Lung (tissue), 12 donors: ENCODE results near the gene GRK6. TPM values are rescaled to one million over a fixed set of nuclear protein-coding genes. Genes with fewer than 3 reads are reported as not detected.

ENCODE experiments used
- ATAC-seq: fragments of 200-7000 bp; cut with Tn5 transposase; one replicate; pipeline ENCODE4 v1.9.1; 2020; ENCODE audit warnings: moderate number of reproducible peaks; ENCODE audit not compliant: insufficient read depth, low FRiP score
- DNase-seq, 3 donors: peaks; one replicate each; pipeline ENCODE4 v3.0.0-alpha.2; 2013 to 2017
- H3K27ac ChIP-seq, 2 donors: one replicate each; pipeline ENCODE4 v1.5.1; 2013; ENCODE audit warnings: mild to moderate bottlenecking in 2 of 2, moderate library complexity in 2 of 2, control low read depth in 1 of 2, inconsistent platforms in 1 of 2, low read depth in 1 of 2, low read length in 1 of 2
- H3K27me3 ChIP-seq, 3 donors: one replicate each; pipeline ENCODE4 v1.5.1; 2013; ENCODE audit warnings: low read length in 2 of 3; ENCODE audit not compliant: control insufficient read depth in 3 of 3, insufficient read depth in 3 of 3
- H3K36me3 ChIP-seq, 4 donors: one replicate each; pipeline ENCODE4 v1.5.1; 2013; ENCODE audit warnings: low read length in 4 of 4, mild to moderate bottlenecking in 1 of 4, moderate library complexity in 1 of 4; ENCODE audit not compliant: control insufficient read depth in 4 of 4, insufficient read depth in 4 of 4
- H3K4me1 ChIP-seq, 5 donors: one replicate each; pipeline ENCODE4 v1.5.1; 2013; ENCODE audit warnings: low read length in 5 of 5, mild to moderate bottlenecking in 2 of 5, moderate library complexity in 1 of 5; ENCODE audit not compliant: control insufficient read depth in 5 of 5, insufficient read depth in 5 of 5
- H3K4me3 ChIP-seq: one replicate; pipeline ENCODE4 v1.5.1; 2013; ENCODE audit warnings: mild to moderate bottlenecking, control low read depth, moderate library complexity
- H3K9ac ChIP-seq, 2 donors: one replicate each; pipeline ENCODE4 v1.5.1; 2013; ENCODE audit warnings: low read length in 2 of 2, control low read depth in 1 of 2; ENCODE audit not compliant: insufficient read depth in 1 of 2
- H3K9me3 ChIP-seq, 4 donors: one replicate each; pipeline ENCODE4 v1.5.1; 2013; ENCODE audit warnings: low read length in 3 of 4, mild to moderate bottlenecking in 1 of 4, moderate library complexity in 1 of 4; ENCODE audit not compliant: control insufficient read depth in 4 of 4, insufficient read depth in 3 of 4
- CTCF ChIP-seq: IDR thresholded peaks from 2 replicates; pipeline ENCODE4 v1.5.1; 2012; ENCODE audit warnings: mild to moderate bottlenecking; ENCODE audit errors: control extremely low read depth, extremely low read depth
- WGBS, 2 donors: extraction: QIAGEN DNeasy Blood & Tissue Kit; methylation state at CpG; one replicate each; pipeline ENCODE4 v1.1.7; 2013; 5-methylcytosine and 5-hydroxymethylcytosine counted together
- polyA plus RNA-seq, 2 donors: library from polyadenylated mRNA; stranded (reverse); fragments of 200-250 nt; gene quantifications; one replicate each; pipeline ENCODE4 v1.2.1, GENCODE V29; 2013
- total RNA-seq, 2 donors: library from RNA; depleted of rRNA in 1 of 2; stranded (reverse); fragments of >200 nt in 1 of 2; gene quantifications; one replicate each; pipeline ENCODE4 v1.2.1, GENCODE V29; 2014 to 2021
- donor health status: control.
- donor health status: control.
- donor health status: Bipolar disorder and iron deficiency.
- donor health status: healthy.
- donor health status: DM: yes; HTN: yes; CAD: no.

The GRK6 gene
- total and polyA plus RNA-seq, 4 donors, result 20.7 to 68.0 (median 40.3) TPM

- Histone ChIP-seq H3K9ac (no peak overlapping the region), H3K27ac (no peak overlapping the region), H3K4me1 (no peaks in the 10 kb centered on the region), H3K4me3 (no peak overlapping the region), H3K9me3 (no peaks in the 10 kb centered on the region), H3K27me3 (no peaks in the 10 kb centered on the region), H3K36me3 (peaks cover 0 to 62% (median 22%) of the 10 kb centered on the region in 4 donors)
- TF ChIP-seq CTCF, result no peak
- WGBS, 2 donors, result 91 to 95% methylated on average over 10 of the region's 10 CpGs
- ATAC-seq (no peak), DNase-seq (no peak)
These were observed 12.0 kb downstream of the GRK6 start for GRCh38 chr5:177438468-177438867.

- Histone ChIP-seq H3K27ac (no peak overlapping the region), H3K27me3 (peaks cover 0 to under 1% (median 0%) of the 10 kb centered on the region in 3 donors), H3K4me3 (no peak overlapping the region), H3K9ac (no peak overlapping the region), H3K4me1 (no peaks in the 10 kb centered on the region), H3K9me3 (no peaks in the 10 kb centered on the region), H3K36me3 (peaks cover 0 to 51% (median 18%) of the 10 kb centered on the region in 4 donors)
- no peak for ATAC-seq
- no peak for TF ChIP-seq CTCF
- WGBS, 2 donors, result 95 to 98% methylated on average over 4 of the region's 4 CpGs
- no peak for DNase-seq
These were observed 13.1 kb downstream of the GRK6 start for GRCh38 chr5:177439518-177440053.

GRCh38 chr5:177440211-177440989 is 13.9 kb downstream of the GRK6 start:
- Histone ChIP-seq H3K9ac (no peak overlapping the region), H3K36me3 (peaks cover 0 to 43% (median 14%) of the 10 kb centered on the region in 4 donors), H3K27me3 (peaks cover 0 to 4% (median 1%) of the 10 kb centered on the region in 3 donors), H3K4me1 (no peaks in the 10 kb centered on the region), H3K4me3 (no peak overlapping the region), H3K9me3 (no peaks in the 10 kb centered on the region), H3K27ac (no peak overlapping the region)
- DNase-seq, result no peak
- no peak for ATAC-seq
- 90 to 92% methylated on average over 24 of the region's 24 CpGs for WGBS, 2 donors
- TF ChIP-seq CTCF, result no peak
